Measurements from ENCODE around the gene RIMBP2.

GRCh38 chr12:130687796-130688778 lies 28.0 kb downstream of the RIMBP2 start:
- TF ChIP-seq ZNF766 (CRISPR knock-in tag; conservative IDR thresholded peaks at IDR 0.05) (no peak), RBFOX2 (IDR thresholded peaks at IDR 0.05; ENCODE audit: low read depth, low read length) (no peak), RNF219 (CRISPR knock-in tag; IDR thresholded peaks at IDR 0.05) (no peak), GMEB1 (CRISPR knock-in tag; IDR thresholded peaks at IDR 0.05) (no peak), SP2 (IDR thresholded peaks at IDR 0.05; ENCODE audit: extremely low read depth, low read depth, low read length, poor library complexity, severe bottlenecking) (no peak)
- TF ChIP-seq, protein P1, sequence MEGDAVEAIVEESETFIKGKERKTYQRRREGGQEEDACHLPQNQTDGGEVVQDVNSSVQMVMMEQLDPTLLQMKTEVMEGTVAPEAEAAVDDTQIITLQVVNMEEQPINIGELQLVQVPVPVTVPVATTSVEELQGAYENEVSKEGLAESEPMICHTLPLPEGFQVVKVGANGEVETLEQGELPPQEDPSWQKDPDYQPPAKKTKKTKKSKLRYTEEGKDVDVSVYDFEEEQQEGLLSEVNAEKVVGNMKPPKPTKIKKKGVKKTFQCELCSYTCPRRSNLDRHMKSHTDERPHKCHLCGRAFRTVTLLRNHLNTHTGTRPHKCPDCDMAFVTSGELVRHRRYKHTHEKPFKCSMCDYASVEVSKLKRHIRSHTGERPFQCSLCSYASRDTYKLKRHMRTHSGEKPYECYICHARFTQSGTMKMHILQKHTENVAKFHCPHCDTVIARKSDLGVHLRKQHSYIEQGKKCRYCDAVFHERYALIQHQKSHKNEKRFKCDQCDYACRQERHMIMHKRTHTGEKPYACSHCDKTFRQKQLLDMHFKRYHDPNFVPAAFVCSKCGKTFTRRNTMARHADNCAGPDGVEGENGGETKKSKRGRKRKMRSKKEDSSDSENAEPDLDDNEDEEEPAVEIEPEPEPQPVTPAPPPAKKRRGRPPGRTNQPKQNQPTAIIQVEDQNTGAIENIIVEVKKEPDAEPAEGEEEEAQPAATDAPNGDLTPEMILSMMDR (IDR thresholded peaks at IDR 0.05 in 2 of 3, conservative IDR thresholded peaks at IDR 0.05 in 1 of 3; ENCODE audit: insufficient read depth in 2 of 3, low read depth in 1 of 3, low read length in 3 of 3): no peak
- TF ChIP-seq, protein P2, sequence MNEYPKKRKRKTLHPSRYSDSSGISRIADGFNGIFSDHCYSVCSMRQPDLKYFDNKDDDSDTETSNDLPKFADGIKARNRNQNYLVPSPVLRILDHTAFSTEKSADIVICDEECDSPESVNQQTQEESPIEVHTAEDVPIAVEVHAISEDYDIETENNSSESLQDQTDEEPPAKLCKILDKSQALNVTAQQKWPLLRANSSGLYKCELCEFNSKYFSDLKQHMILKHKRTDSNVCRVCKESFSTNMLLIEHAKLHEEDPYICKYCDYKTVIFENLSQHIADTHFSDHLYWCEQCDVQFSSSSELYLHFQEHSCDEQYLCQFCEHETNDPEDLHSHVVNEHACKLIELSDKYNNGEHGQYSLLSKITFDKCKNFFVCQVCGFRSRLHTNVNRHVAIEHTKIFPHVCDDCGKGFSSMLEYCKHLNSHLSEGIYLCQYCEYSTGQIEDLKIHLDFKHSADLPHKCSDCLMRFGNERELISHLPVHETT (CRISPR knock-in tag; conservative IDR thresholded peaks at IDR 0.05 in 1 of 2, IDR thresholded peaks at IDR 0.05 in 1 of 2): no peak

Data from K562 (cell line).